GM12878 (cell line): ENCODE measurements around the gene VMP1. TPM values are rescaled to one million over a fixed set of nuclear protein-coding genes. Genes with fewer than 3 reads are reported as not detected.

Experiments
- ATAC-seq: fragments of 200-7000 bp; cut with Tn5 transposase; 3 replicates; pipeline ENCODE4 v1.9.1; 2020; ENCODE audit warnings: mild to moderate bottlenecking, moderate library complexity
- BruUV-seq: library from RNA; stranded (reverse); fragments of 400-500 nt; replicated peaks from 2 replicates; lab custom pipeline; 2021; lab: Mats Ljungman, UMichigan
- CTCF ChIA-PET: fragments of 300-600 bp; sonication (Branson Sonifier 250); formaldehyde crosslinking; extraction: SDS; loops from one replicate; lab custom pipeline; 2021; ENCODE audit warnings: inconsistent platforms; lab: Yijun Ruan, JAX
- POLR2A ChIA-PET: fragments of 350-600 bp; formaldehyde crosslinking; extraction: SDS; loops from one replicate; lab custom pipeline; 2021; ENCODE audit warnings: inconsistent platforms; lab: Charles Lee
- RAD21 ChIA-PET: fragments of 300-600 bp; sonication (Branson Sonifier 250); formaldehyde crosslinking; loops from one replicate; lab custom pipeline; 2023; ENCODE audit warnings: antibody characterized with exemption; ENCODE audit not compliant: unreplicated experiment; lab: Charles Lee
- SMC1A ChIA-PET: fragments of 300-600 bp; sonication (Branson Sonifier 250); formaldehyde crosslinking; loops from one replicate; lab custom pipeline; 2023; ENCODE audit not compliant: unreplicated experiment, uncharacterized antibody; lab: Charles Lee
- DNase-seq: peaks from one replicate; pipeline ENCODE4 v3.0.0-alpha.2; 2011; ENCODE audit warnings: low read depth, low spot score
- FAIRE-seq: peaks from 3 replicates; lab custom pipeline; 2011; peaks lifted over from hg19 to GRCh38; lab: Jason Lieb, UNC
- H2AFZ ChIP-seq: 2 replicates; pipeline ENCODE4 v1.6.0; 2011; ENCODE audit warnings: low read depth, low read length, control low read depth; ENCODE audit not compliant: control insufficient read depth
- H3K27ac ChIP-seq: 2 replicates; pipeline ENCODE4 v1.5.1; 2011; ENCODE audit warnings: control low read depth; ENCODE audit not compliant: control insufficient read depth, insufficient read depth
- H3K27me3 ChIP-seq, 2 experiments: replicated peaks in 1 of 2; 2 replicates each; pipeline versions ENCODE4 v1.6.0 to v1.6.1; 2011; ENCODE audit warnings: low read length in 1 of 2; ENCODE audit not compliant: control insufficient read depth in 2 of 2, insufficient read depth in 2 of 2
- H3K36me3 ChIP-seq, 2 experiments: 2 replicates each; pipeline ENCODE4 v1.5.1; 2011; ENCODE audit warnings: low read length in 1 of 2; ENCODE audit not compliant: control insufficient read depth in 2 of 2, insufficient read depth in 2 of 2
- H3K4me1 ChIP-seq: 2 replicates; pipeline ENCODE4 v1.6.1; 2011; ENCODE audit warnings: mild to moderate bottlenecking, low read length, moderate library complexity, mixed read lengths; ENCODE audit not compliant: control insufficient read depth, insufficient read depth
- H3K4me2 ChIP-seq: 2 replicates; pipeline ENCODE4 v1.6.0; 2011; ENCODE audit warnings: control low read depth; ENCODE audit not compliant: control insufficient read depth, insufficient read depth
- H3K4me3 ChIP-seq: fragments of 200-600 bp; sonication (generic); 2 replicates; pipeline ENCODE4 v1.5.1; 2016
- H3K79me2 ChIP-seq: 2 replicates; pipeline ENCODE4 v1.6.0; 2011; ENCODE audit warnings: low read length; ENCODE audit not compliant: control insufficient read depth, insufficient read depth
- H3K9ac ChIP-seq: 2 replicates; pipeline ENCODE4 v1.8.0; 2011; ENCODE audit warnings: low read length, control low read depth, mixed read lengths; ENCODE audit not compliant: control insufficient read depth, insufficient read depth
- H3K9me3 ChIP-seq: replicated peaks from 3 replicates; pipeline ENCODE4 v1.5.1; 2011; ENCODE audit warnings: mild to moderate bottlenecking, low read length; ENCODE audit not compliant: control insufficient read depth, insufficient read depth
- H4K20me1 ChIP-seq: 2 replicates; pipeline ENCODE4 v1.6.0; 2011; ENCODE audit not compliant: control insufficient read depth, insufficient read depth
- ETV6 ChIP-seq, 2 experiments: fragments of 450-650 bp in 1 of 2; IDR thresholded peaks in 1 of 2; conservative IDR thresholded peaks in 1 of 2; 2 replicates each; pipeline ENCODE4 v1.6.1; 2014; ENCODE audit warnings: antibody characterized with exemption in 1 of 2, borderline replicate concordance in 1 of 2, low read depth in 1 of 2, mild to moderate bottlenecking in 1 of 2, moderate library complexity in 1 of 2
- KAT2A ChIP-seq: conservative IDR thresholded peaks from 2 replicates; pipeline ENCODE4 v1.6.1; 2011; ENCODE audit warnings: low read depth, low read length; ENCODE audit not compliant: control insufficient read depth
- MEF2A ChIP-seq: IDR thresholded peaks from 2 replicates; pipeline ENCODE4 v1.6.1; 2011; ENCODE audit warnings: low read depth, mild to moderate bottlenecking, low read length, moderate library complexity; ENCODE audit not compliant: insufficient read depth
- NFYA ChIP-seq: IDR thresholded peaks from 2 replicates; pipeline ENCODE4 v1.6.1; 2011; ENCODE audit warnings: low read depth, mild to moderate bottlenecking, low read length, improper control_type of control experiment, borderline replicate concordance
- PAX5 ChIP-seq: IDR thresholded peaks from 2 replicates; pipeline ENCODE4 v1.6.1; 2011; ENCODE audit warnings: low read depth, low read length, borderline replicate concordance
- SREBF1 ChIP-seq: IDR thresholded peaks from 2 replicates; pipeline ENCODE4 v1.6.1; 2012; ENCODE audit warnings: mild to moderate bottlenecking, low read length
- SUZ12 ChIP-seq: fragments of 200-600 bp; sonication (generic); IDR thresholded peaks from one replicate; pipeline ENCODE4 v1.6.1; 2018; ENCODE audit warnings: antibody characterized with exemption, mild to moderate bottlenecking; ENCODE audit not compliant: unreplicated experiment
- TAF1 ChIP-seq: IDR thresholded peaks from 2 replicates; pipeline ENCODE4 v1.6.1; 2011; ENCODE audit warnings: mild to moderate bottlenecking, low read depth, low read length, borderline replicate concordance
- WRNIP1 ChIP-seq: IDR thresholded peaks from 2 replicates; pipeline ENCODE4 v1.6.1; 2011; ENCODE audit warnings: low read depth, low read length, improper control_type of control experiment, borderline replicate concordance
- ZZZ3 ChIP-seq: IDR thresholded peaks from 2 replicates; pipeline ENCODE4 v1.6.1; 2011; ENCODE audit warnings: low read depth; ENCODE audit not compliant: control insufficient read depth, insufficient read length
- WGBS: methylation state at CpG from one replicate; pipeline ENCODE4 v1.1.6; 2016; ENCODE audit warnings: low lambda C conversion rate; ENCODE audit not compliant: insufficient replicate concordance, insufficient coverage; ENCODE audit errors: missing lambda C conversion rate; 5-methylcytosine and 5-hydroxymethylcytosine counted together
- in situ Hi-C: fragments of 300-500 bp; cut with MboI; formaldehyde crosslinking; loops from 9 replicates; pipeline ENCODE4 v1.14.3; 2018; ENCODE audit warnings: mixed read lengths
- intact Hi-C: fragments of 100-400 bp; cut with micrococcal nuclease; formaldehyde crosslinking; loops from one replicate; pipeline ENCODE4 v1.14.2; 2022; ENCODE audit not compliant: unreplicated experiment
- polyA plus RNA-seq, 11 experiments: library from polyadenylated mRNA; depleted of rRNA in 4 of 11; unstranded in 6 of 11; stranded (reverse) in 5 of 11; fragments of >200 nt; fragmentation: Nextera tagmentation in 4 of 11; fragmentation: Illumina TruSeq in 1 of 11; extraction: Ambion mirVana in 4 of 11; extraction: Trizol in 1 of 11; gene quantifications; 1 replicate in 1 of 11; 2 replicates in 10 of 11; pipeline versions ENCODE4 v1.2.1 to v1.2.3, GENCODE V29; 2011 to 2016; ENCODE audit warnings: inconsistent platforms in 2 of 11, missing spikeins in 2 of 11, low read depth in 1 of 11
- total RNA-seq, 4 experiments: library from RNA; depleted of rRNA in 3 of 4; stranded (reverse); fragments of >200 nt in 3 of 4; fragmentation: Illumina TruSeq in 1 of 4; extraction: Trizol in 1 of 4; gene quantifications; 2 replicates each; pipeline versions ENCODE4 v1.2.1 to v1.2.3, GENCODE V29; 2013 to 2021
- TF ChIP-seq, protein P1 (sequence below): fragments of 450-650 bp; IDR thresholded peaks from 2 replicates; pipeline ENCODE4 v1.6.1; 2016; ENCODE audit warnings: mild to moderate bottlenecking
- TF ChIP-seq, protein P2 (sequence below): fragments of 450-650 bp; IDR thresholded peaks from 2 replicates; pipeline ENCODE4 v1.6.1; 2017; ENCODE audit warnings: borderline replicate concordance

The VMP1 gene
- total and polyA plus RNA-seq, 10 of the 15 experiments (the other 5 are each of a cell fraction or from before 2014, with no cell fraction given): 88.4 to 199 (median 132) TPM

DNA sequence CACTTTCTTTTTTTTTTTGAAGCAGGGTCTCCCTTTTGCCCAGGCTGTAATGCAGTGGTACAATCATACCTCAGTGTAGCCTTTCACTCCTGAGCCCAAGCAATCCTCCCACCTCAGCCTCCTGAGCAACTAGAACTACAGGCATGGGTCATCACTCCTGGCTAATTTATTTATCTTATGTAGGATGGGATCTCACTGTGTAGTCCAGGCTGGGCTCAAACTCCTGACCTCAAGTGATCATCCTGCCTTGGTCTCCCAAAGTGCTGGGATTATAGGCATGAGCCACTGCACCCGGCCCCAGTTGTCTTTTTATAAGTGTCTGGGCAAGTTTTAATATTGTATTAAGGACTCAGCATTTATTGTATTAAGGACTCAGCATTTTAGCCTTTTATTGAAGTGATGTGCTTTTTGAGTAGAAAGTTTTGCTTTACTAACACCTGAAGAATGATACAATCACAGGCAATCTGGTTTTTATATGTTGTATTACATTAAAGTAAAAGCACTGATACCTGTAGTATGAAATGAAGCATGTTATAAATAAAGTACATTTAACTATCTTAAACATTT is 22.9 kb downstream of the VMP1 start:
- H3K9ac ChIP-seq: no peak overlapping the region
- 100% methylated on average over 1 of the region's 1 CpG for WGBS
- H3K4me2 ChIP-seq: no peak overlapping the region
- no peaks in the 10 kb centered on the region; a peak in 1 of 4 replicates for H3K36me3 ChIP-seq
- intact Hi-C loops: no loop called here
- FAIRE-seq (no peak), DNase-seq (no peak), ATAC-seq (no peak)
- H3K4me1 ChIP-seq: no peaks in the 10 kb centered on the region; the same call in 1 of the 2 replicates
- SMC1A ChIA-PET: interaction anchor here (0.6 kb wide), 1 partner anchor 23 kb away, joined by 3 read pairs; no protein-coding TSS in a partner anchor
- H3K79me2 ChIP-seq: peaks cover 8% of the 10 kb centered on the region
- RAD21 ChIA-PET: no interaction called here
- POLR2A ChIA-PET: no interaction called here
- H2AFZ ChIP-seq: no peak overlapping the region
- CTCF ChIA-PET: no interaction called here
- H3K27ac ChIP-seq: no peak overlapping the region
- no peaks in the 10 kb centered on the region for H3K27me3 ChIP-seq
- BruUV-seq: no TSS peak
- H3K9me3 ChIP-seq: no peaks in the 10 kb centered on the region
- no peaks in the 10 kb centered on the region for H4K20me1 ChIP-seq
- in situ Hi-C loops: no loop called here
- H3K4me3 ChIP-seq: no peak overlapping the region
- TF ChIP-seq SUZ12 (no peak), MEF2A (no peak), WRNIP1 (no peak), ETV6 (conservative IDR thresholded peaks at IDR 0.05 in 1 of 2, IDR thresholded peaks at IDR 0.05 in 1 of 2; ENCODE audit: borderline replicate concordance in 1 of 2, low read depth in 1 of 2) (no peak), NFYA (no peak), SREBF1 (no peak), TAF1 (no peak), ZZZ3 (no peak), PAX5 (no peak), KAT2A (no peak)
- TF ChIP-seq, protein P1, sequence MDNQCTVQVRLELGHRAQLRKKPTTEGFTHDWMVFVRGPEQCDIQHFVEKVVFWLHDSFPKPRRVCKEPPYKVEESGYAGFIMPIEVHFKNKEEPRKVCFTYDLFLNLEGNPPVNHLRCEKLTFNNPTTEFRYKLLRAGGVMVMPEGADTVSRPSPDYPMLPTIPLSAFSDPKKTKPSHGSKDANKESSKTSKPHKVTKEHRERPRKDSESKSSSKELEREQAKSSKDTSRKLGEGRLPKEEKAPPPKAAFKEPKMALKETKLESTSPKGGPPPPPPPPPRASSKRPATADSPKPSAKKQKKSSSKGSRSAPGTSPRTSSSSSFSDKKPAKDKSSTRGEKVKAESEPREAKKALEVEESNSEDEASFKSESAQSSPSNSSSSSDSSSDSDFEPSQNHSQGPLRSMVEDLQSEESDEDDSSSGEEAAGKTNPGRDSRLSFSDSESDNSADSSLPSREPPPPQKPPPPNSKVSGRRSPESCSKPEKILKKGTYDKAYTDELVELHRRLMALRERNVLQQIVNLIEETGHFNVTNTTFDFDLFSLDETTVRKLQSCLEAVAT: no peak
- TF ChIP-seq, protein P2, sequence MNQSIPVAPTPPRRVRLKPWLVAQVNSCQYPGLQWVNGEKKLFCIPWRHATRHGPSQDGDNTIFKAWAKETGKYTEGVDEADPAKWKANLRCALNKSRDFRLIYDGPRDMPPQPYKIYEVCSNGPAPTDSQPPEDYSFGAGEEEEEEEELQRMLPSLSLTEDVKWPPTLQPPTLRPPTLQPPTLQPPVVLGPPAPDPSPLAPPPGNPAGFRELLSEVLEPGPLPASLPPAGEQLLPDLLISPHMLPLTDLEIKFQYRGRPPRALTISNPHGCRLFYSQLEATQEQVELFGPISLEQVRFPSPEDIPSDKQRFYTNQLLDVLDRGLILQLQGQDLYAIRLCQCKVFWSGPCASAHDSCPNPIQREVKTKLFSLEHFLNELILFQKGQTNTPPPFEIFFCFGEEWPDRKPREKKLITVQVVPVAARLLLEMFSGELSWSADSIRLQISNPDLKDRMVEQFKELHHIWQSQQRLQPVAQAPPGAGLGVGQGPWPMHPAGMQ: no peak
